Femur (tissue), 1 donor: ENCODE results near the gene AKAP7.
"Not testable (repeated sequence)": the region's sequence is repeated elsewhere in the genome, so short reads cannot be mapped to it uniquely, and the experiment has no call there.

Experiments
- DNase-seq: peaks from one replicate; pipeline ENCODE4 v3.0.0-alpha.2; 2017

The AKAP7 gene

DNA sequence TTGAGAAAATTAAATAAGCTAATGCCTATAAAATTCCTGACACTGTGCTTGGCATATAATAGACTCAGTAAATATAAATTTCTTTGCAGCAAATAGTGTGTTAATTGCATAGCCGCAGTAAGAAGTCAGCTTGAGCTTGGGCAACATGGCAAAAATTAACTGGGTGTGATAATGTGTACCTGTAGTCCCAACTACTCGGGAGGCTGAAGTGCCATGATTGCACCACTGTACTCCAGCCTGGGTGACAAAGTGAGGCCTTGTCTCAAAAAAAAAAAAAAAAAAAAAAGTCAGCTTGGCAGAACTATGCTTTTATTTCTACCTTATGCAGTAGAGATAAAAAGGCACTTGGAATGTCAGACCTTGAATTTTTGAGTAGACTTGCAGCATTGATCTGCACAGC, 121.8 kb downstream of the AKAP7 start:
- DNase-seq, result no peak

DNA sequence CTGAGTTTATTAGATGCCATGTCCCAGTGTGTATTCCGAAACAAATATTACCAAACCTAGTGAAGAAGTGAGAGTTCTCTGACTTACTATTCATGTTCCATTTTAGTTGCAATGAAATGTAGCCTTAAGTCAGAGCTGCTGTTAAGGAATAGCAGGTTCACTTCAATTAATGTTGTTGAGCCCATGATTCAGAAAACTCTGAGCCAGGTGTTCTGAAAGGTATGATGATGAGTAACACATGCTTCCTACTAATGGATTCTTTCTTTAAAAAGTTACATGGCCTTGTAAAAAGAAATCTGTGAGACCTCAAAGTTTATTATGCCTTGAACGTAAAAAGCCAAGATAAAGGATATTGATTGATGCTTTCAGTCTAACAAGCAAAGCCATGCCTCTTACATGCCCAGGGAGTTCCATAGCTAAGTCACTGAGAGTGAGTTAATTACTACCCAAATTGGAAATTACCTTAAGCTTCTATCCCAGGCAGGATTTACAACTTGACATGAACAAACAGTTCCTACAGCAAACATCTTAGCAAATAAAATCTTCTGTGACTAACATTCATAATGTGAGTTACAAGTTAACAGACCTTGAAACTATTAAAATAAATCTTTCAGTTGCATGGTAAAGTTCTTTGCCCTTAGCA, 122.9 kb downstream of the AKAP7 start:
- no peak for DNase-seq

DNA sequence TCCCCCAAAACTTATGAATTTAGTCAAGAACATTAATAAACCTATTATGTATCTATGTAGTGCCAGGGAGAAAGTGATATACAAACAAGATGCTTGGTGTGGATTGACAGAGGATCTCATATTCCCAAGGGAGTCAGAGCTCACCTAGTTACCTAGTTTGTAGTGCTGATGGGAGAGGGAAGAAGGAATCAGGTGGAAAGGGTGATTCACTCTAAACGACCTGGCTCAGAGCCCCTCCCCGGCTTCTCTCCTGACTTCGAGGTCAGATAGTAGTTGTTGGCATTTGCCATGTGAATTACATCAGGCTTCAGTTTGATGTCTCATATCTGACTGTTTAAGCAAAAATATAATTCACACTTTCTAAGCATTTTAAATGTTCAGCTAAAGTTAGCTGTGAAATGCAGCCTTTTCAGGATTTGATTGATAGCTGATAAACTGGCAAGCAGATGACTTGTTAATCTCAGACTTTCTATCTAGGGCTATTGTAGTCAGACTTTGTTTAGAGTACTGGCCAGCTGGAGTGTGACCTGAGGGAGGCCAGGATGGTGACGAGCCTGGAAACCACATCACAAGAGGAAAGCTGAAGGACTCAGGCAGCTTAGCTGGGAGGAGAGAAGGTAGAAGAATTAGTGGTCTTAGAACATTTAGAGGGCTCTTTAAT, 123.7 kb downstream of the AKAP7 start:
- DNase-seq, result no peak

DNA sequence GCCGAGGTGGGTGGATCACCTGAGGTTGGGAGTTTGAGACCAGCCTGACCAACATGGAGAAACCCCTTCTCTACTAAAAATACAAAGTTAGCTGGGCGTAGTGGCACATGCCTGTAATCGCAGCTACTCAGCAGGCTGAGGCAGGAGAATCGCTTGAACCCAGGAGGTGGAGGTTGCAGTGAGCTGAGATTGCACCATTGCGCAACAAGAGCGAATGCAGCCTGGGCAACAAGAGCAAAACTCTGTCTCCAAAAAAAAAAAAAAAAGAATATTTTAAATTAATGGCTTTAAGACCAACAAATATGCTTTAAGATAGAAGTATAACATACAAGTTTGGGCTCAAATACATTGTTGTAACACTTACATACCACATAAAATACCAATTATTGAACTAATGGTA, 125.7 kb downstream of the AKAP7 start:
- DNase-seq, result not testable (repeated sequence)

DNA sequence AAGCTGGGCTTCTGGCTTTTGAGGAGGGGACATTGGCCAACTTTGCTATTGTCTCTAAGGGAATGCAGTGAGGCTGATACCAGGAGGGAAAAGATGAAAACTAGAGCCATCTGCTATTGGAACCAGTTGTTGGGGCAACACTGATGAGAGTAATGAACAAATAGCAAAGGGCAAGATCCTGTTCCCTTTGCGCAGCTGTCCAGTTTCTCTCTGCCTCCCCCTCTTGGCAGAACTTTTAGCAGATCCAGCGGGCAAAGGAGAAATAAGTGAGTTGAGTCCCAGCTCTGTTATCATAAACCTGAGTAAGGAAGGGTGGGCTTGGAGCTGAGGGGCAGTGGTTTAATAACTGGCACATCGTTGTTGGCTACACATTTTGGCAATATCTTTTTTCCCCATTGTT, 126.8 kb downstream of the AKAP7 start:
- no peak for DNase-seq

DNA sequence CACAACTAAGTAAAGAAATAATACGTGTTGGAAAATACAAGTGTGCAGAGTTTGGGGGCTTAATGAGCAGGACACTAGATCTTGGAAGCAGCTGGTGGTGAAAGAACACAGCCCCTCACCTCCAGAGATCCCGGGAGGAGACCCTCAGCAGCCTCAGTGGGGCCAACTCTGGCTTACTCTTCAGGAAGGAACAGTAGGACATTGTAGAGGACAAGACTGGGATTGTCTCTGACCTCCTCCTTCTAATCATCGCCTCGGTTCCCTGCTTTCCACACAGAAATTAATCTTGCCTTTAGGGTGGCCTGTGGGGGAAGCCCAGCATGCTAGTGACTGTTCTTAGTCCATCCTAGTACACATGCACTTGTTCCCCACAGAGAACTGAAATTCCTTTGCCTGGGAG, 130.7 kb downstream of the AKAP7 start:
- DNase-seq, result no peak

DNA sequence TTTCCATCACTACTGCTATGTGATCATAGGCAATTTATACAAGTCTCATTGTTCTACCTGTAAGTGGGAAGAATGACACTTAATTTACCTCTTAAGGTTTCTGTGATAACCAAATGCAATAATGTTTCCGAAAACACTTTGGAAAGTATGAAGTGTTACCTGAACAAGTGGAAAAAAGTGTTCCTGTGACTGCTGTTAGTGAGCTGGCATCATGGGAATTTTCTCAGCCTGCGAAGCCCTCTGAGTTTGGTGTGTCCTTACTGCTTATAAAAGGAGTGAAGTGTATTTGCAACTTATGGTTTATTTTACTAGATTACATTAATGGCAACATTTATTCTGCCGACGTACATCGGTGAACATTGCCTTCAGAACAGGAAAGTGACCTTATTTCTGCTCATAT, 133.0 kb downstream of the AKAP7 start:
- DNase-seq, result no peak

DNA sequence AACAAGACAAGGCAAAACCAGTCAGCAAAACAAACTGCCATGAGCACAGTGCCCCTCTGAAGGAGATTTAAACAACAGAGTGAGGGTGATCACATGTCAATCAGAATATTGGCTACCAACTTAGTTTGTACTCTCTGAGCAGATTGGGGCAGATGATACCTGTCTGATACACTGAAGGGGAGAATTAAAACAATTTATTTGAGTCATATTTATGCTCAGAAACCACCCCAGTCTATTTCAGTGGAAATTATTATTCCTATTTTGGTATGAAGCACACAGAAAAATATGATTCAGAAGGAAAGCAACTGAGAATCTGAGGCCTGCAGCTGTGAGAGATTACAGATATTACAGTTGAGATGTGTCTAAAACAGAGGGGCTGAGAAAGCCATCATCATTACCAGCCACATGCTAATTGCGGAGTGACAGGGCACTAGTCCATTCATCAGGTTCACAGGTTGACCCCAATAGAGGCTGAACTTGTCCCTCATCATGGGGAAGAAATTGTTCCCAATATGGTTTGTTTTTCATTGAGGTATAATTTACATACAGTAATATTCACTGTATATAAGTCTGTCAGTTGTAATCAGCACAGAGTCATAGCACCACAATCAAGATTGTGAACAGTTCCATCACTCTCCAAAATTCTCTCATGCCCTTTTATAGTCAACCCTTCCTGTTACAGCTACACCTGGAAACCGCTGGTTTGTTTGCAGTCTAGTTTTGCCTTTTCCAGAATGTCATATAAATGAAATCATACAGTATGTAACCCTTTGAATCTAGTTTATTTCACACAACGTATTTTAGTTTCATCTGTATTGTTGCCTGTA, 134.5 kb downstream of the AKAP7 start:
- DNase-seq, result no peak

DNA sequence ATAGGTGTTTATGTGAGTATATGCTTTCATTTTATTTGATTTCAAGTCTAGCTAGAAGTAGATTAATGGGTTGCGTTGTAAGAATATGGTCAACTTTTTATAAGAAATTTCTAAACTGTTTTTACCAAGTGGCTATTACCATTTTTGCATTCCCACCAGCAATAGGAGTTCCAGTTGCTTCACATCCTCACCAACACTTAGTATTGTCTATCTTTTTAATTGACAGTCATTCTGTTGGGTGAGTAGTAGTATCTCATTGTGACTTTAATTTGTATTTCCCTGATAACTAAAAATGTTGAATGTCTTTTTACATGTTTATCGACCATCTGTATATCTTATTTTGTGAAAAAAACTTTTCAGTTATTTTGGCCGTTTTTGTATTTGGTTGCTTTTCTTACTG, 135.3 kb downstream of the AKAP7 start:
- no peak for DNase-seq

DNA sequence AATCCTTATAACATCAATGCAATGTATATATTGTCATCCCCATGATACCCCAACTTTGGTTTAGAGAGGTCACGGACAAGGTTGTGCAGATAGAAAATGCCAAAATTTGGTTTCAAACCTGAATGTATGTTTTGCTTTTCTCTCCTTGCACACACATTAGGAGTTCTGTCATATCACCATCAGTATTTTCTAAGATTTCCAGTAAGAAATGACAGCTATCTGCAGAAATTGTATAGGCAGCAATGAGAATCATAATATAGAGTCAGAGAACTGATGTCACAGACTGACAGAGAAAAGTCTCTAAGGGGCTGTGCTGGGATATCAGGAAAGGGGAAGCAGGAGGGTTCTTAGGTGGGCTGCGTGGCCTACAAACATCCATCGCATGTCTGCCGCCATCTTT, 140.0 kb downstream of the AKAP7 start:
- DNase-seq, result no peak

DNA sequence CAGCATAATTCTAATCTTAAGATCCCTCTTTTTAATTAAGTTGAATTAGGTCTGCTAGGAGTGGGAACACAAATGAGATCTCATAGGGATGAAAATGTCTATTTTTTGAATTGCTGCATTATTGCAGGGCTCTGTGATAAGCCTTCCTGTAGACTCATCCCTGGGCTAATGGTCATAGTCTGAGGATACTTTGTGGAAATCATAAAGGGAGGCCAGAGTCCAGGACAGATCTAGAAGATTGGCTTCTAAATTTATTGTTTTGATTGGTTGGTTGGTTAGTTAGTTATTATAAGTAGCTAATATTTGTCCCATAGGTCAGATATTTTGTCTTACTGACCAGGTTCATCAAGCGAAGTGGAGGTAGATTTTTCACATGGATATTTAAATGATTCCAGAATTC, 142.3 kb downstream of the AKAP7 start:
- no peak for DNase-seq

DNA sequence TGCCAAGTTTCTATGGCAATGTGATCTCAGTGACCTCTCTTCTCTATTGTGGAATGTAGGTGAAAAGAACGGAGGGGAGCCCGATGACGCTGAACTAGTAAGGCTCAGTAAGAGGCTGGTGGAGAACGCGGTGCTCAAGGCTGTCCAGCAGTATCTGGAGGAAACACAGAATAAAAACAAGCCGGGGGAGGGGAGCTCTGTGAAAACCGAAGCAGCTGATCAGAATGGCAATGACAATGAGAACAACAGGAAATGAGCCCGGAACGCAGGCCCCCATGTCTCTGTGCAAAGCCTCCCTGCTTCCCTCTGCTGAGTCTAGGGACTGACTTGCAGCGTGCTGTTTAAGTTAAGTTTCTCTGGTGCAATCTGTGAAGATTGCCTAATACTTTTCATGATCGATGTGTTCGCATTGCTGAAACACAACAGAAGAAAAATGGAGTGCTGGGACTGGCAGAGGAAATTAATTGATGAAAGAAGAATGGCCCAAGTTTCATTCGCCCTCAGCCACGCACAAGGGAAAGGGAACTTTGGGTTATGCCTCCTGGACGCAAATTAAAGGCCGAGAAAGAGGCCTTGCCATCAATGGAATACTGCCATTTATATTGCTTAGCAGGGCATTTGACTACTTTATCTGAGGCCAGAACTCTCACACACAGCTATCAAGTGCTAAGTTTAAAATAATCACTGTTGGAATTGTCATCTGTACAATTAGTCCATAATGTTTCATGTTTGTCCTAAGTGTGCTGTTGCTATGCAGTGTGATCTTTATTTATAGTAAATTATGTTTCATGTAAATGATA, 146.4 kb downstream of the AKAP7 start:
- DNase-seq, result peak; percentile 41

DNA sequence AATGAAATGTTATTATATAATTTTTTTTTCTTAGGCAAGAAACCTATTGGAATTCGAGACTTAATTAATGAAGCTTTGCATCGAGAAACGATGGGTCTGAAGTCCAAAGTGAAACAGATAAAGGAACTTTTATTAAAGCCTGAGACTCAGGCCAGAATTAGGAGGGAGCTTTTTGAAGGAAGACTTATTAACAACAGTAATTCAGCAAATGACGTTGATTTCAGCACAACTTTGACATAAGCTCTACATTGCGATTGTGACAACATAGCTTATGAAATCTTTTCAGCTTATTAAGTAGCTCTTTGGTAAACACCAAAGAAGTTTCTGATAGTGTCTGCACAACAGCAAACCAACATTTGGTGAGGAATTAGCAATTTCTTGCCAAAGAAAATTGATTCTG, 147.1 kb downstream of the AKAP7 start:
- no peak for DNase-seq

DNA sequence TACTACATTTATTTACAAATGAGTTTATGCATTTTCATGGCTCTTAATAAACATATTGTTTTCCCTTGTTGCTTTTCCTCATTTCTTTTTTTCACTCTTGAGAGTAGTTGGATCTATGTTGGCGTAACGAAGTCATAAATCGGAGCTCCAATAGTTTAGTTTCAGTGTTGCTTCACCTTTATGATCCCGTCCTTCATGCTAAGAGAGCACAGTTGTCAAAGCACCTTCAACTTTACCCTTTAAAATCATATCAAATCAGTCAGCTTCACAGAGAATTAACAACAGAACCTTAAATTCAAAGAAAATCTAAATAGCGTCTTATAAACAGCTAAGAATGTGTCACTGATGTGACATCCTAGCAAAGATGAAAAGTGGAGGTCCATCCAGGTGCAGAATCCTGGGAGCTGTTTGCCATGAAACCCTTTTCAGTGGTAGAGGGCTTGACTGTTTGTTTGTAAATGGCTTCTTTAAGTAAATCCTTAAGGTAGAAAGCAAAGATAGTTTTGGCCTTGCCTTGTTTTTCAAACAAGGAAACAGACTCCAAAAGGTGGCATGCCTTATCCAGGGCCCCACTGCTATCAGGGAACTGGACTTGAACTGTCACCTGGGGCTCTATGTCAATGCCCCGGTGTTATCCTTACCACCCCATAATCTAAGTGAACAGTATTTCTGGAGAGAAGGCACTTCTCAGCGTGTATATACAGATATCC, 148.4 kb downstream of the AKAP7 start:
- no peak for DNase-seq

DNA sequence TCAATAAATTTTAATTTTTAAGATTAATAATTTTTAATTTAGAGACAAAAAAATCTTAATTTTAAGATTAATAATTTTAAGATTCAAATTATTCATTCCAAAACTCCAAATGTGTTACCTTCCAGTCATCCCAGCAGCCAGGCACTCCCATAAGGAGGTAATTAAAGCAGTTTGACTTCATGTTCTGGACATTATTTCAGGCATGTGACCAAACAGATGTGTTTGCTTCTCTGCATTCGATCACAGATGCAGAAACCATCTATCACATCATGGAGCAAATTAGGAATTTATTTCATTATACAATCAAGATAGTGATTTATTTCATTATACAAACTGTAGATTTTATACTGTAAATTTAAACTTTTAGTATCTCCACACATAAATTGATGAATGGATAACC, 150.3 kb downstream of the AKAP7 start:
- DNase-seq, result no peak

DNA sequence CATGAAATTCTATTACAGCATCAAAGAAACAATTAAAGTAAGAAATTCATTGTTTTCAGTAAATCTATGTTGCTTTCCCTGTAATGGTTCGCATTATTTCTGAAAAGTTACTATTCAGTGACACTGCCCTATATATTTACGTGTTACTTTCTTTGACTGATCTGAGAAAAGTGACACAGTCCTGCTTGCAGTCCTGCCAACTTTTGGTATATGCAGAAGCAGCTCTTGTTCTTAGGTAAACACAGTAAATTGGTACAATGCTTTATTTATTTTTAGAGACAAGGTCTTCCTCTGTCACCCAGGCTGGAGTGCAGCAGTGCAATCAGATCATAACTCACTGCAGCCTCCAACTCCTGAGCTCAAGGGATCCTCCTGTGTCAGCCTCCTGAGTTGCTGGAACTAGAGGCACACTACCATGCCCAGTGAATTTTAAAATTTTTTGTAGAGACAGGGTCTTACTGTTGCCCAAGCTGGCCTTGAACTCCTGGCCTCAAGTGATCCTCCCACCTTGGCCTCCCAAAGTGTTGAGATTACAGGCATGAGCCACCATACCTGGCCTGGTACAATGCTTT, 151.3 kb downstream of the AKAP7 start:
- DNase-seq, result no peak

DNA sequence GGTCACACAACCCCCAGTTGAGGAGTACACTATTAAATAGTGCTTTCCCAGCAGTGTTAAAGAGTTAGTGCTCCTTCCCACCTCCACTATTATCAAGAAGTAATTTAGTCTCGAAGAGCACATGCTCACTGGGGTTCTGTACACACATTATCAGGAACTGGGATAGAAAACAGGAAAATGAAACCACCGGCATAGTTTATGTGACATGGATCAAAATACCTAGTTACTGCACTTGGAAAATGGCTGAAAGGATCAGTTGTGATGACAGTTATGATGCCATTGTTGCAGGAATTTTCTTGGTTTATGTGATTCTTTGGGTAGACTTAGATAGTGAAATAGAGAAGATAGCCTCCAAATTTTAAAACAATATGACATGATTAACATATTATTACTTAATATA, 152.9 kb downstream of the AKAP7 start:
- no peak for DNase-seq

DNA sequence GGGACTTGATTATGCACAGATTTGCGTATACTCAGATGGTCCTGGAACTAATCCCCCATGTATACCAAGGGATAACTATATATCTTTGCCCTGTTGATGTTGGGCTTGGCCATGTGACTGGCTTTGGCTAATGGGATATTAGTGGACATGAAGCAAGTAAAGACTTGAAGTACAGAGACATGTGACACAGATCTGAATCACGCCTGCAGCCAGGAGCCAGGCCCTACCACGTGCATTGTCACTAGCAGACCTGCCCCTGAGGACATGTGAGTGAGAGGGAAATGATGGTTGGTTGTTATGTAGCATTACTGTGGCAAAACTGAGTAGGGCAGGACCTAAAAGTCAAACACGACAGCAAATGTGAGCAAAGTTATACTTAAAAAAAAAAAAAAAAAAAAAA, 155.7 kb downstream of the AKAP7 start:
- DNase-seq, result no peak

DNA sequence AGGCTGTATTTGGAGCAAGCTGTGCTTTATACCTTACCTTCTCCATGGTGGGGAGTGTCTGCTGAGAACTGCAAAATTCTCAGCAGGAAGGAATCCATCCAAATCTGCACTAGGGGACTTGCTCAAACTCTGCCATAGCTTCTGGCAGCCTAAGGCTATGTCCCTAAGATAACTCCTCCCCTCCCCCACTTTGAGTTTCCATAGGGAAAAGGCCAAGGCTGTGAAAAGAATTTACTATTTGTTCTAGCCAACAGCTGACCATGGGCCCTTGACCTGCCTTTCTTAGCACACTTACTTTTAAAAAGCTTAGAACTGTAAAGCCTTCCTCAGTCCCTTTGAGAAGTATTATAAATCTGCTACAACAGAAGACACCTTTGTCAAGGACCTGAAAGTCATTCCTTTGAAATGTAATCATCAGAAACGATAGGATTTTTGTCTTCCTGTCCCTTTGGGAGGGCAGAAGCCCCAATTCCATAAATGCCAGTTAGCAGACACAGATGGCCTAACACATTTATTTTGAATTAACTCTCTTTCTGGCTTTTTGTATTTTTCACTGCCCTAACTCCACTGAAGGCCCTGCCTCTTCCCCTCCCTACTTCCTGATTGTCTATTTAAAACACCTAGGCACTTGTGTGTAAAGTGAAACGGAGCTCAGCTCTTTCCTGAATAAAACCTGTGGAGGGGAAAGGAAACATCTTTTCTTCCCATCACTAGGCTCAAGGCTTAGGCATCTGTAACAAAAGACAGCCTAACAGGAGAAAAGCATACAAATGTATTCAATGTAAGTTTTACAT, 157.1 kb downstream of the AKAP7 start:
- DNase-seq, result no peak

DNA sequence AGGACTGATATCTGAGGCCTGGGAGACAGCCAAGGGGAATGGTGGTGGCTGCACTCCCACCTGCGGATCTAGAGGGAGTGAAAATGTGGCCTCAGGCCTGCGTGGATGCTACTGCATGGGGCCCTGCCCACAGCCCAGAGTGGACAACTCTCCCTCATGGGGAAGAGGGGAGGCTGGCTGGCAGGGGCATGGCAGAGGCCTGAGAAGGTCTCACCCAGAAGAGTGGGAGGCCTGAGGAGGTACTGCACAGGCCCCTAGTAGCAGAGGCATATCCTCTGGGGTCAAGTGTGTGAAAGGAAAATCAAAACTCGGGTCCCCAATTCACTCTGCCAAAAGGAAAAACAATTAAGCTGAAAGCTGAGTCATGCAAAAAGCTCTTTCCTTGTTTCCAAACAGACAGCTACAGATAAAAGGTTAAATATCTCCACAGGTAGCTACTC, 158.2 kb downstream of the AKAP7 start:
- DNase-seq, result no peak

DNA sequence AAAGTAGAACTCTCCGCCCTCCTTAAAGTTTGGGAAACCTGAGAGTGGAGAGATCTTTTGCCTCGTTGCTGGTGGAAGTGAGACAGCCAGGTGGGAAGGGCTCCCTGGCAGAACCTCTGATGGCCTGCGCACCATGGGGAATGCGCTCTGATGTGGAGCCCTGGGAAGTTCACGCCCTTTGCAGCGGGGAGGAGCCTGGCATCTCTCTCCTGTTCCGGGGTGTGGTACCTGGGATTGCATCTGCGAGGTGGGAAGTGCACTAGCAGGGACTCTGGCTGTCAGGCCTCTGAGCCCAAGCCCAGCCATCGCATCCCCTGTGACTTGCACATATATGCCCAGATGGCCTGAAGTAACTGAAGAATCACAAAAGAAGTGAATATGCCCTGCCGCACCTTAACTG, 159.8 kb downstream of the AKAP7 start:
- no peak for DNase-seq
